K562 (cell line): ENCODE results near the gene ADIG. TPM values are rescaled to one million over a fixed set of nuclear protein-coding genes. Genes with fewer than 3 reads are reported as not detected.

Source experiments
- ATAC-seq: fragments of 200-7000 bp; cut with Tn5 transposase; 3 replicates; pipeline ENCODE4 v1.9.1; 2020; ENCODE audit warnings: moderate library complexity
- BruUV-seq: library from RNA; stranded (reverse); fragments of 400-500 nt; replicated peaks from 2 replicates; lab custom pipeline; 2021; lab: Mats Ljungman, UMichigan
- CTCF ChIA-PET: fragments of 300-600 bp; formaldehyde crosslinking; extraction: SDS; loops from one replicate; lab custom pipeline; 2021; ENCODE audit warnings: low intra/inter-chr PET ratio; lab: Yijun Ruan, JAX
- POLR2A ChIA-PET: fragments of 300-600, 350-650 bp; sonication (Branson Sonifier 250); formaldehyde crosslinking; extraction: SDS; loops from one replicate; lab custom pipeline; 2021; ENCODE audit warnings: antibody characterized with exemption, inconsistent platforms; lab: Yijun Ruan, JAX
- DNase-seq, 4 experiments: peaks; one replicate each; pipeline versions ENCODE4 v3.0.0 to v3.0.0-alpha.2; 2011 to 2018; ENCODE audit warnings: low spot score in 3 of 4, mixed read lengths in 3 of 4; ENCODE audit errors: extremely low read depth in 1 of 4
- FAIRE-seq: peaks from 2 replicates; lab custom pipeline; 2011; peaks lifted over from hg19 to GRCh38; lab: Jason Lieb, UNC
- H2AFZ ChIP-seq: 2 replicates; pipeline ENCODE4 v1.6.0; 2011; ENCODE audit warnings: low read depth, low read length, control low read depth, inconsistent platforms
- H3K27ac ChIP-seq: fragments of 200-600 bp; 3 replicates; pipeline ENCODE4 v1.8.0; 2011; ENCODE audit warnings: low read depth, mild to moderate bottlenecking, control low read depth, inconsistent platforms, low read length, moderate library complexity, mixed read lengths; ENCODE audit errors: extremely low read depth
- H3K27me3 ChIP-seq, 2 experiments: fragments of 300-600 bp in 1 of 2; 2 replicates in 1 of 2; 3 replicates in 1 of 2; pipeline versions ENCODE4 v1.6.0 to v1.8.0; 2011; ENCODE audit warnings: inconsistent platforms in 2 of 2, low read length in 2 of 2, mild to moderate bottlenecking in 1 of 2, mixed read lengths in 1 of 2, moderate library complexity in 1 of 2; ENCODE audit not compliant: control insufficient read depth in 2 of 2, insufficient read depth in 2 of 2
- H3K36me3 ChIP-seq: fragments of 300-600 bp; 3 replicates; pipeline ENCODE4 v1.8.0; 2011; ENCODE audit warnings: mild to moderate bottlenecking, low read length, inconsistent platforms; ENCODE audit not compliant: control insufficient read depth, insufficient read depth
- H3K4me1 ChIP-seq, 2 experiments: fragments of 200-600 bp in 1 of 2; replicated peaks in 1 of 2; 2 replicates in 1 of 2; 3 replicates in 1 of 2; pipeline versions ENCODE4 v1.5.1 to v1.8.0; 2011; ENCODE audit warnings: inconsistent platforms in 2 of 2, low read length in 2 of 2, mild to moderate bottlenecking in 1 of 2, mixed read lengths in 1 of 2, moderate library complexity in 1 of 2; ENCODE audit not compliant: control insufficient read depth in 2 of 2, insufficient read depth in 2 of 2
- H3K4me2 ChIP-seq: 2 replicates; pipeline ENCODE4 v1.6.1; 2011; ENCODE audit warnings: low read length, control low read depth, inconsistent platforms, mixed read lengths; ENCODE audit not compliant: insufficient read depth
- H3K4me3 ChIP-seq: fragments of 200-600 bp; sonication (generic), shearing (Covaris generic); 2 replicates; pipeline ENCODE4 v1.5.1; 2016; ENCODE audit warnings: control low read depth, inconsistent platforms
- H3K79me2 ChIP-seq: fragments of 200-600 bp; 3 replicates; pipeline ENCODE4 v1.8.0; 2011; ENCODE audit warnings: low read length, inconsistent platforms; ENCODE audit not compliant: control insufficient read depth, insufficient read depth
- H3K9ac ChIP-seq, 2 experiments: 2 replicates each; pipeline versions ENCODE4 v1.6.0 to v1.6.1; 2011; ENCODE audit warnings: low read depth in 2 of 2, low read length in 2 of 2, control low read depth in 1 of 2, inconsistent platforms in 1 of 2, mild to moderate bottlenecking in 1 of 2, mixed read lengths in 1 of 2; ENCODE audit not compliant: insufficient read depth in 1 of 2
- H3K9me1 ChIP-seq: one replicate; pipeline ENCODE4 v1.6.0; 2011; ENCODE audit warnings: inconsistent platforms, mild to moderate bottlenecking, low read length, moderate library complexity; ENCODE audit not compliant: control insufficient read depth, insufficient read depth
- H3K9me3 ChIP-seq: replicated peaks from 2 replicates; pipeline ENCODE4 v1.5.1; 2011; ENCODE audit warnings: low read depth, low read length, inconsistent platforms; ENCODE audit not compliant: control insufficient read depth, insufficient read depth
- H4K20me1 ChIP-seq: replicated peaks from 2 replicates; pipeline ENCODE4 v1.6.1; 2011; ENCODE audit warnings: low read length, inconsistent platforms, mixed read lengths; ENCODE audit not compliant: control insufficient read depth, insufficient read depth
- ETV6 ChIP-seq, 3 experiments: fragments of 150-350 bp in 1 of 3; sonication (generic) in 1 of 3; formaldehyde crosslinking in 1 of 3; IDR thresholded peaks; 2 replicates each; pipeline versions ENCODE4 v1.6.1 to v1.8.0; 2014 to 2022; ENCODE audit warnings: borderline replicate concordance in 2 of 3, low read depth in 2 of 3, antibody characterized with exemption in 1 of 3, low read length in 1 of 3, mild to moderate bottlenecking in 1 of 3, missing genetic modification reagents in 1 of 3
- KAT8 ChIP-seq: fragments of 450-650 bp; IDR thresholded peaks from 2 replicates; pipeline ENCODE4 v1.6.1; 2016; ENCODE audit warnings: low read depth, mild to moderate bottlenecking
- KDM2B ChIP-seq: fragments of 250-450 bp; sonication (Bioruptor Pico); IDR thresholded peaks from 2 replicates; pipeline ENCODE4 v1.8.0; 2021; ENCODE audit warnings: mild to moderate bottlenecking, moderate library complexity
- MCM3 ChIP-seq: fragments of 450-650 bp; IDR thresholded peaks from 2 replicates; pipeline ENCODE4 v1.6.1; 2016
- MTA2 ChIP-seq: fragments of 450-650 bp; IDR thresholded peaks from 2 replicates; pipeline ENCODE4 v1.6.1; 2016; ENCODE audit warnings: low read depth
- MYNN ChIP-seq, 2 experiments: sonication (generic); formaldehyde crosslinking in 1 of 2; IDR thresholded peaks; 2 replicates each; pipeline versions ENCODE4 v1.5.0 to v1.6.1; 2016 to 2020; ENCODE audit warnings: antibody characterized with exemption in 1 of 2, missing genetic modification reagents in 1 of 2
- NR2C1 ChIP-seq, 2 experiments: fragments of 450-650 bp; IDR thresholded peaks; 2 replicates each; pipeline ENCODE4 v1.6.1; 2017; ENCODE audit warnings: mild to moderate bottlenecking in 2 of 2, antibody characterized with exemption in 1 of 2, inconsistent platforms in 1 of 2, missing compliant biosample characterization in 1 of 2, missing genetic modification characterization in 1 of 2
- ZNF77 ChIP-seq: fragments of 250-450 bp; sonication (Bioruptor Pico); IDR thresholded peaks from 2 replicates; pipeline ENCODE4 v1.5.0; 2020
- WGBS: fragments of 100-300 bp; shearing (Covaris generic); methylation state at CpG from one replicate; pipeline ENCODE4 v1.1.6; 2016; ENCODE audit warnings: low coverage, mixed read lengths; ENCODE audit not compliant: insufficient coverage; ENCODE audit errors: missing lambda C conversion rate; 5-methylcytosine and 5-hydroxymethylcytosine counted together
- in situ Hi-C: fragments of 300-500 bp; cut with MboI; formaldehyde crosslinking; loops from 4 replicates; pipeline ENCODE4 v1.15.0; 2018; ENCODE audit warnings: inconsistent platforms, mixed read lengths
- intact Hi-C: fragments of 100-400 bp; cut with micrococcal nuclease; formaldehyde crosslinking; loops from 2 replicates; pipeline ENCODE4 v1.14.2; 2022
- polyA plus RNA-seq, 8 experiments: library from polyadenylated mRNA; depleted of rRNA in 4 of 8; stranded (reverse) in 5 of 8; unstranded in 3 of 8; fragments of >200 nt; fragmentation: Nextera tagmentation in 2 of 8; fragmentation: Illumina TruSeq in 1 of 8; extraction: Ambion mirVana in 2 of 8; extraction: Trizol in 1 of 8; gene quantifications; 2 replicates each; pipeline versions ENCODE4 v1.2.1 to v1.2.3, GENCODE V29; 2011 to 2014; ENCODE audit warnings: inconsistent platforms in 1 of 8, missing spikeins in 1 of 8
- total RNA-seq, 7 experiments: library from RNA; depleted of rRNA in 6 of 7; stranded (reverse); fragments of >200 nt in 6 of 7; fragmentation: Illumina TruSeq in 2 of 7; extraction: Trizol in 2 of 7; gene quantifications; 2 replicates each; pipeline versions ENCODE4 v1.2.1 to v1.2.3, GENCODE V29; 2011 to 2021; ENCODE audit warnings: low replicate concordance in 1 of 7
- TF ChIP-seq, protein P1 (sequence below): fragments of 150-350 bp; IDR thresholded peaks from 2 replicates; pipeline ENCODE4 v1.6.1; 2014; ENCODE audit warnings: low read depth, mild to moderate bottlenecking, low read length, borderline replicate concordance
- TF ChIP-seq, protein P2 (sequence below): fragments of 250-450 bp; sonication (Bioruptor Pico); IDR thresholded peaks from 2 replicates; pipeline ENCODE4 v1.9.0; 2021; ENCODE audit warnings: mild to moderate bottlenecking, inconsistent platforms
- TF ChIP-seq, protein P3 (sequence below): fragments of 250-450 bp; sonication (Bioruptor Pico); IDR thresholded peaks from 2 replicates; pipeline ENCODE4 v1.8.0; 2022; ENCODE audit warnings: moderate library complexity, mild to moderate bottlenecking, inconsistent platforms
- TF ChIP-seq, protein P4 (sequence below): fragments of 250-450 bp; sonication (Bioruptor Pico); IDR thresholded peaks from 2 replicates; pipeline ENCODE4 v1.8.0; 2021; ENCODE audit warnings: mild to moderate bottlenecking, moderate library complexity

The ADIG gene
- total and polyA plus RNA-seq, 9 of the 15 experiments (the other 6 are each of a cell fraction or from before 2014, with no cell fraction given): not detected

DNA sequence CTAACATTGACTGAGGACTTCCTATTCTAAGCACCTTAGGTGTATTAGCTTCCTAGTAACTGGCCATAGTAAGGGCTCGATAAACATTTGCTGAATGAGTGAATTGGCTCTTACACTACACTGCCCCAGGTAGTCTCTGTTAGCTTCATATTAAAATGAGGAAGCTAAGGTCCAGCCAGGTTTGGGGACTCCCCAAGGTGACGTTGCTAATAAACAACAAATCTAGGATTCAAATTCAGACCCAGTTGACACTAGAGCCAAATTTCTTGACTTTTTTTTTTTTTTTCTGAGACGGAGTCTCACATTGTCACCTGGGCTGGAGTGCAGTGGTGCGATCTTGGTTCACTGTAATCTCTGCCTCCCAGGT, 36.8 kb downstream of the ADIG start (continued):
- TF ChIP-seq, protein P1, sequence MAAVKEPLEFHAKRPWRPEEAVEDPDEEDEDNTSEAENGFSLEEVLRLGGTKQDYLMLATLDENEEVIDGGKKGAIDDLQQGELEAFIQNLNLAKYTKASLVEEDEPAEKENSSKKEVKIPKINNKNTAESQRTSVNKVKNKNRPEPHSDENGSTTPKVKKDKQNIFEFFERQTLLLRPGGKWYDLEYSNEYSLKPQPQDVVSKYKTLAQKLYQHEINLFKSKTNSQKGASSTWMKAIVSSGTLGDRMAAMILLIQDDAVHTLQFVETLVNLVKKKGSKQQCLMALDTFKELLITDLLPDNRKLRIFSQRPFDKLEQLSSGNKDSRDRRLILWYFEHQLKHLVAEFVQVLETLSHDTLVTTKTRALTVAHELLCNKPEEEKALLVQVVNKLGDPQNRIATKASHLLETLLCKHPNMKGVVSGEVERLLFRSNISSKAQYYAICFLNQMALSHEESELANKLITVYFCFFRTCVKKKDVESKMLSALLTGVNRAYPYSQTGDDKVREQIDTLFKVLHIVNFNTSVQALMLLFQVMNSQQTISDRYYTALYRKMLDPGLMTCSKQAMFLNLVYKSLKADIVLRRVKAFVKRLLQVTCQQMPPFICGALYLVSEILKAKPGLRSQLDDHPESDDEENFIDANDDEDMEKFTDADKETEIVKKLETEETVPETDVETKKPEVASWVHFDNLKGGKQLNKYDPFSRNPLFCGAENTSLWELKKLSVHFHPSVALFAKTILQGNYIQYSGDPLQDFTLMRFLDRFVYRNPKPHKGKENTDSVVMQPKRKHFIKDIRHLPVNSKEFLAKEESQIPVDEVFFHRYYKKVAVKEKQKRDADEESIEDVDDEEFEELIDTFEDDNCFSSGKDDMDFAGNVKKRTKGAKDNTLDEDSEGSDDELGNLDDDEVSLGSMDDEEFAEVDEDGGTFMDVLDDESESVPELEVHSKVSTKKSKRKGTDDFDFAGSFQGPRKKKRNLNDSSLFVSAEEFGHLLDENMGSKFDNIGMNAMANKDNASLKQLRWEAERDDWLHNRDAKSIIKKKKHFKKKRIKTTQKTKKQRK: no peak

DNA sequence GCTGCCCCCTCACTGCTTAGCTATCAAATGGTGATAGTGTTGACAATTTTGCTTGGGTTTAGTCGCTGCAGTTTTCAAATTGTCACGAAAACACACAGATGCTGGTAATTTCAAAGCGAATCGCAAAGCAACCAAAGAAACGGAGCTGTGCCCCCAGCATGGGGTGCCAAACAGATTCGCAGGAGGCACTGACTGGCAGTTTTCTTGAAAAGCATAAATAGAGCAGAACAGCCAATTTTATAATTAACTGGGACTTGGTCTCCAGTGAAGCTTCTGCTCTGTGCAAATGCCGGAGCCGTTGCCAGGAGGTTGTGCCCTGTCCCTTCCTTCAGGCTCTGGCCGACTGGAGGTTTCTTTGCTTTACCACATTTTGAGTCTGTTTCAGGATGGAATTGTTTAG, 39.4 kb downstream of the ADIG start:
- Histone ChIP-seq H3K27ac (no peak overlapping the region), H3K4me1 (no peaks in the 10 kb centered on the region), H3K9me3 (no peaks in the 10 kb centered on the region), H3K4me3 (no peak overlapping the region), H3K36me3 (no peaks in the 10 kb centered on the region), H3K79me2 (no peaks in the 10 kb centered on the region), H3K9me1 (no peaks in the 10 kb centered on the region), H3K9ac (no peak overlapping the region), H3K4me2 (no peak overlapping the region), H3K27me3 (peaks cover 58 to 68% of the 10 kb centered on the region in 2 experiments), H2AFZ (no peak overlapping the region), H4K20me1 (peaks cover 4% of the 10 kb centered on the region; the same call in 1 of the 2 replicates)
- no peak for DNase-seq
- WGBS: 5% methylated on average over 9 of the region's 9 CpGs
- POLR2A ChIA-PET: interaction anchor here (0.7 to 1.0 kb wide), 3 partner anchors 15 to 1642 kb away, joined by 3 to 4 read pairs (median 4); no protein-coding TSS in a partner anchor
- CTCF ChIA-PET: no interaction called here
- ATAC-seq: no peak
- no TSS peak for BruUV-seq
- in situ Hi-C loops (no loop called here), intact Hi-C loops (no loop called here)
- no peak for TF ChIP-seq ZNF77 (CRISPR knock-in tag)
- TF ChIP-seq, protein P2, sequence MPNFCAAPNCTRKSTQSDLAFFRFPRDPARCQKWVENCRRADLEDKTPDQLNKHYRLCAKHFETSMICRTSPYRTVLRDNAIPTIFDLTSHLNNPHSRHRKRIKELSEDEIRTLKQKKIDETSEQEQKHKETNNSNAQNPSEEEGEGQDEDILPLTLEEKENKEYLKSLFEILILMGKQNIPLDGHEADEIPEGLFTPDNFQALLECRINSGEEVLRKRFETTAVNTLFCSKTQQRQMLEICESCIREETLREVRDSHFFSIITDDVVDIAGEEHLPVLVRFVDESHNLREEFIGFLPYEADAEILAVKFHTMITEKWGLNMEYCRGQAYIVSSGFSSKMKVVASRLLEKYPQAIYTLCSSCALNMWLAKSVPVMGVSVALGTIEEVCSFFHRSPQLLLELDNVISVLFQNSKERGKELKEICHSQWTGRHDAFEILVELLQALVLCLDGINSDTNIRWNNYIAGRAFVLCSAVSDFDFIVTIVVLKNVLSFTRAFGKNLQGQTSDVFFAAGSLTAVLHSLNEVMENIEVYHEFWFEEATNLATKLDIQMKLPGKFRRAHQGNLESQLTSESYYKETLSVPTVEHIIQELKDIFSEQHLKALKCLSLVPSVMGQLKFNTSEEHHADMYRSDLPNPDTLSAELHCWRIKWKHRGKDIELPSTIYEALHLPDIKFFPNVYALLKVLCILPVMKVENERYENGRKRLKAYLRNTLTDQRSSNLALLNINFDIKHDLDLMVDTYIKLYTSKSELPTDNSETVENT: no peak
- TF ChIP-seq MYNN (IDR thresholded peaks at IDR 0.05): no peak
- no peak for TF ChIP-seq MYNN (CRISPR knock-in tag; IDR thresholded peaks at IDR 0.05)
- TF ChIP-seq MCM3: no peak
- no peak for TF ChIP-seq KDM2B (CRISPR knock-in tag)
- TF ChIP-seq ETV6 (IDR thresholded peaks at IDR 0.05; ENCODE audit: borderline replicate concordance in 1 of 2, low read depth in 2 of 2, low read length in 1 of 2): no peak
- TF ChIP-seq ETV6 (CRISPR knock-in tag; IDR thresholded peaks at IDR 0.05; ENCODE audit: borderline replicate concordance): no peak
- TF ChIP-seq, protein P3, sequence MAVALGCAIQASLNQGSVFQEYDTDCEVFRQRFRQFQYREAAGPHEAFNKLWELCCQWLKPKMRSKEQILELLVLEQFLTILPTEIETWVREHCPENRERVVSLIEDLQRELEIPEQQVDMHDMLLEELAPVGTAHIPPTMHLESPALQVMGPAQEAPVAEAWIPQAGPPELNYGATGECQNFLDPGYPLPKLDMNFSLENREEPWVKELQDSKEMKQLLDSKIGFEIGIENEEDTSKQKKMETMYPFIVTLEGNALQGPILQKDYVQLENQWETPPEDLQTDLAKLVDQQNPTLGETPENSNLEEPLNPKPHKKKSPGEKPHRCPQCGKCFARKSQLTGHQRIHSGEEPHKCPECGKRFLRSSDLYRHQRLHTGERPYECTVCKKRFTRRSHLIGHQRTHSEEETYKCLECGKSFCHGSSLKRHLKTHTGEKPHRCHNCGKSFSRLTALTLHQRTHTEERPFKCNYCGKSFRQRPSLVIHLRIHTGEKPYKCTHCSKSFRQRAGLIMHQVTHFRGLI (CRISPR knock-in tag): no peak
- no peak for TF ChIP-seq KAT8
- no peak for TF ChIP-seq NR2C1 (IDR thresholded peaks at IDR 0.05)
- no peak for TF ChIP-seq NR2C1 (tag; IDR thresholded peaks at IDR 0.05)
- TF ChIP-seq, protein P4, sequence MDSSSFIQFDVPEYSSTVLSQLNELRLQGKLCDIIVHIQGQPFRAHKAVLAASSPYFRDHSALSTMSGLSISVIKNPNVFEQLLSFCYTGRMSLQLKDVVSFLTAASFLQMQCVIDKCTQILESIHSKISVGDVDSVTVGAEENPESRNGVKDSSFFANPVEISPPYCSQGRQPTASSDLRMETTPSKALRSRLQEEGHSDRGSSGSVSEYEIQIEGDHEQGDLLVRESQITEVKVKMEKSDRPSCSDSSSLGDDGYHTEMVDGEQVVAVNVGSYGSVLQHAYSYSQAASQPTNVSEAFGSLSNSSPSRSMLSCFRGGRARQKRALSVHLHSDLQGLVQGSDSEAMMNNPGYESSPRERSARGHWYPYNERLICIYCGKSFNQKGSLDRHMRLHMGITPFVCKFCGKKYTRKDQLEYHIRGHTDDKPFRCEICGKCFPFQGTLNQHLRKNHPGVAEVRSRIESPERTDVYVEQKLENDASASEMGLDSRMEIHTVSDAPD: no peak
- TF ChIP-seq MTA2: no peak
- no peak for FAIRE-seq
